Neural cell (in vitro differentiated cells): ENCODE measurements around the gene TRAPPC4. TPM values are rescaled to one million over a fixed set of nuclear protein-coding genes. Genes with fewer than 3 reads are reported as not detected.
A peak's percentile ranks its signal among the peaks of the same experiment; 100 is the strongest.
"Not testable (repeated sequence)": the region's sequence is repeated elsewhere in the genome, so short reads cannot be mapped to it uniquely, and the experiment has no call there.

Experiments
- H2AFZ ChIP-seq: fragments of 200-600, 300-800 bp; sonication (generic), shearing (Covaris generic); 2 replicates; pipeline ENCODE4 v1.6.0; 2014; ENCODE audit warnings: low read depth, mild to moderate bottlenecking, antibody characterized with exemption, low read length, moderate library complexity
- H3F3A ChIP-seq: fragments of 200-600 bp; shearing (Covaris generic); 2 replicates; pipeline ENCODE4 v1.6.1; 2016; ENCODE audit warnings: mild to moderate bottlenecking, moderate library complexity, mixed read lengths, antibody characterized with exemption, low read length; ENCODE audit not compliant: insufficient read depth, poor library complexity, severe bottlenecking
- H3K27ac ChIP-seq: fragments of 200-600, 300-800 bp; sonication (generic), shearing (Covaris generic); 2 replicates; pipeline ENCODE4 v1.5.1; 2014; ENCODE audit warnings: mild to moderate bottlenecking, low read length, moderate library complexity
- H3K27me3 ChIP-seq: fragments of 300-800, 200-600 bp; sonication (generic), shearing (Covaris generic); 2 replicates; pipeline ENCODE4 v1.6.0; 2014; ENCODE audit warnings: mild to moderate bottlenecking, low read depth, low read length, moderate library complexity; ENCODE audit not compliant: insufficient read depth
- H3K36me3 ChIP-seq: fragments of 300-800, 200-600 bp; sonication (generic), shearing (Covaris generic); 2 replicates; pipeline ENCODE4 v1.5.1; 2014; ENCODE audit warnings: mild to moderate bottlenecking, antibody characterized with exemption, low read length, moderate library complexity; ENCODE audit not compliant: insufficient read depth
- H3K4me2 ChIP-seq: fragments of 300-800, 200-600 bp; sonication (generic), shearing (Covaris generic); 2 replicates; pipeline ENCODE4 v1.6.0; 2014; ENCODE audit warnings: mild to moderate bottlenecking, low read length
- H3K4me3 ChIP-seq: fragments of 300-800, 200-600 bp; sonication (generic), shearing (Covaris generic); 2 replicates; pipeline ENCODE4 v1.5.1; 2014; ENCODE audit warnings: mild to moderate bottlenecking, low read length, moderate library complexity
- H3K79me2 ChIP-seq: fragments of 200-600 bp; shearing (Covaris generic); replicated peaks from 2 replicates; pipeline ENCODE4 v1.6.0; 2014; ENCODE audit warnings: mild to moderate bottlenecking, low read length, moderate library complexity; ENCODE audit not compliant: insufficient read depth
- H3K9ac ChIP-seq: fragments of 300-800, 200-600 bp; sonication (generic), shearing (Covaris generic); 2 replicates; pipeline ENCODE4 v1.6.1; 2016; ENCODE audit warnings: mild to moderate bottlenecking, low read length, mixed read lengths
- H3K9me2 ChIP-seq: fragments of 200-600 bp; shearing (Covaris generic); 2 replicates; pipeline ENCODE4 v1.6.1; 2016; ENCODE audit warnings: mild to moderate bottlenecking, low read length, mixed read lengths; ENCODE audit not compliant: insufficient read depth
- H3K9me3 ChIP-seq: fragments of 200-600, 300-800 bp; sonication (generic), shearing (Covaris generic); 2 replicates; pipeline ENCODE4 v1.6.1; 2016; ENCODE audit warnings: mild to moderate bottlenecking, mixed run types, low read length, moderate library complexity, mixed read lengths
- H4K20me1 ChIP-seq: fragments of 200-600 bp; shearing (Covaris generic); 2 replicates; pipeline ENCODE4 v1.6.1; 2016; ENCODE audit warnings: mild to moderate bottlenecking, mixed run types; ENCODE audit not compliant: insufficient read depth
- CTCF ChIP-seq: fragments of 450-650 bp; IDR thresholded peaks from 2 replicates; pipeline ENCODE4 v1.5.1; 2014; ENCODE audit warnings: antibody characterized with exemption, mild to moderate bottlenecking, moderate library complexity; ENCODE audit not compliant: poor library complexity, severe bottlenecking
- EP300 ChIP-seq: fragments of 450-650 bp; conservative IDR thresholded peaks from 2 replicates; pipeline ENCODE4 v1.6.1; 2014; ENCODE audit warnings: antibody characterized with exemption, mild to moderate bottlenecking, moderate library complexity; ENCODE audit not compliant: poor library complexity, severe bottlenecking
- EZH2 ChIP-seq: fragments of 200-600, 300-800 bp; shearing (Covaris generic), sonication (generic); IDR thresholded peaks from 2 replicates; pipeline ENCODE4 v1.6.1; 2014; ENCODE audit warnings: antibody characterized with exemption, low read length, borderline replicate concordance, mild to moderate bottlenecking; ENCODE audit not compliant: insufficient read depth, poor library complexity, severe bottlenecking
- MXI1 ChIP-seq: fragments of 450-650 bp; conservative IDR thresholded peaks from 2 replicates; pipeline ENCODE4 v1.6.1; 2014; ENCODE audit warnings: antibody characterized with exemption, mild to moderate bottlenecking; ENCODE audit not compliant: poor library complexity, severe bottlenecking
- POLR2AphosphoS5 ChIP-seq: IDR thresholded peaks from 2 replicates; pipeline ENCODE4 v1.6.1; 2012
- RAD21 ChIP-seq: fragments of 450-650 bp; conservative IDR thresholded peaks from 2 replicates; pipeline ENCODE4 v1.6.1; 2014; ENCODE audit warnings: antibody characterized with exemption, mild to moderate bottlenecking, moderate library complexity
- REST ChIP-seq: IDR thresholded peaks from 2 replicates; pipeline ENCODE4 v1.6.1; 2012; ENCODE audit warnings: borderline replicate concordance
- SMC3 ChIP-seq: fragments of 450-650 bp; conservative IDR thresholded peaks from 2 replicates; pipeline ENCODE4 v1.6.1; 2014; ENCODE audit warnings: antibody characterized with exemption, mild to moderate bottlenecking, moderate library complexity; ENCODE audit not compliant: poor library complexity
- TAF1 ChIP-seq: IDR thresholded peaks from 2 replicates; pipeline ENCODE4 v1.6.1; 2012; ENCODE audit warnings: low read depth
- polyA plus RNA-seq: library from polyadenylated mRNA; depleted of rRNA; stranded (reverse); fragments of >200 nt; gene quantifications from 2 replicates; pipeline ENCODE4 v1.2.3, GENCODE V29; 2014

TRAPPC4 gene
- polyA plus RNA-seq, 1 donor from 2014 or later = 276 TPM

GRCh38 chr11:119016216-119017009 lies 2.2 kb upstream of the TRAPPC4 start:
- no peak overlapping the region for H3K4me2 ChIP-seq
- H3K9me3 ChIP-seq = no peaks in the 10 kb centered on the region
- TF ChIP-seq SMC3 = no peak
- no peak for TF ChIP-seq EZH2
- TF ChIP-seq MXI1 = no peak
- TF ChIP-seq CTCF = no peak
- no peak for TF ChIP-seq EP300
- no peak for TF ChIP-seq RAD21
- no peak for TF ChIP-seq POLR2AphosphoS5
- no peak for TF ChIP-seq REST
- no peak for TF ChIP-seq TAF1
- no peaks in the 10 kb centered on the region for H4K20me1 ChIP-seq
- H2AFZ ChIP-seq = no peak overlapping the region
- H3K9ac ChIP-seq = no peak overlapping the region
- peaks cover 45% of the 10 kb centered on the region for H3K79me2 ChIP-seq
- H3K36me3 ChIP-seq = peaks cover 12% of the 10 kb centered on the region
- H3K9me2 ChIP-seq = no peaks in the 10 kb centered on the region
- peak overlapping the region; percentile 75 for H3K4me3 ChIP-seq
- no peak overlapping the region for H3K27ac ChIP-seq
- H3F3A ChIP-seq = no peaks in the 10 kb centered on the region
- no peaks in the 10 kb centered on the region for H3K27me3 ChIP-seq

DNA sequence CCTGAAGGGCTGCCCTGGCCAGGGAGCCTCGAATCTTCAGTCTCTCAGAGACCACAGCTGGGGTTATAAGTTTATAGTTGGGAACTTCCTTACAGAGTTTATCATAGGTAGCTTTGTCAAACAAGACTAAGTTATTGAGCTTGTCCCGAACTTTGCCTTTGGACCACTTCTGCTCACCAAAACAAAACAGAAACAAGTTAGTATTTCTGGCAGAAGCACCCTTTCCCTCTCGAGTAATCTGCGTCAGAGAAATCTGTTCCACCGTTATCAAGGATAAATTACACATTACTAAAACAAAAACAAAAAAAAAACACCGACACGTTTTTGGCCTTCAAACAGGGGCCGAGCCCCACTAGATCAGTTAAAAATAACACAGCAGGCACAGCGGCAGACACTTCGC lies 1.2 kb upstream of the TRAPPC4 start:
- not testable (repeated sequence) for H3K9me3 ChIP-seq

More for the DNA sequence above, 1.2 kb upstream of the TRAPPC4 start:
- Histone ChIP-seq H3K79me2 (peaks cover 49% of the 10 kb centered on the region), H3K9ac (peak overlapping the region; percentile 86), H3K27ac (peak overlapping the region; percentile 84), H3K4me3 (peak overlapping the region; percentile 75), H3K4me2 (peak overlapping the region; percentile 43), H3K36me3 (peaks cover 12% of the 10 kb centered on the region), H2AFZ (peak overlapping the region; percentile 54)
- not testable (repeated sequence) for H3K9me2 ChIP-seq, H3F3A ChIP-seq, H3K27me3 ChIP-seq, H4K20me1 ChIP-seq
